Inflammatory macrophage treated with lipopolysaccharide for 1 hour (primary cell): Measurements from ENCODE around the gene SDC1.

ENCODE experiments used
- DNase-seq, 2 donors: peaks; one replicate each; pipeline ENCODE4 v3.0.0-alpha.2; 2020 to 2022

Gene SDC1

GRCh38 chr2:20168727-20169696 is 55.9 kb downstream of the SDC1 start:
- DNase-seq = no peak

DNA sequence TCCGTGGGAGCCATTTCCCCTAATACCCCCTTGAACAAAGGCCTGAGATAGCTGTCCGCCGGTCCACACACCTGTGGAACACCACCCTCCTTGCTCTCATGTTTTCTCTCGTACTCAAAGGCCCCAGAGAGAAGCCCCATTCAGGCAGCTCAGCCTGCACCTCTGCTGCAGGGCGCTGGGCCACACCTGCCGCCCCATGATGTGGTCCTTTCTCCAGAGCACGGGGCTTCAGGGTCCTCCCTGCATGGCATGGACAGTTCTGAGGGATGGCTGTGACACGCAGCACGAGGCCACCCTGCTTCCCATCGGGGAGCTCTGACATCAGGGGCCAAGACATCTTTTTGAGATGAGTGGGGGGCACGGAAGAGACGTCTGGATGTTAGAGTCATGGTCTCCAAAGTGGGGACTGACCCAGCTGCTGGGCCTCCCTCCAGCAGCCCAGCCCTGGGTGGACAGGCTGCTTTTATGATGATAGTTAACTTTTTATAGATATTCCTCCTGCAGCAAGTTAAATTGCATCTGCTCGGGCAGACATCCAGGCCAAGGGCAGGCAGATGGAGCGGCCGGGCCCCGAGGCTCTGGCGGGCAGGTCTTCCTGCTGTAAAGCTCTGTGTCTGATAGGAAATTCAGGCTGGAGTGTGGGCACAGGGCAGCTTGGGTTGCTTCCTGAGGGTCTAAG is 56.7 kb downstream of the SDC1 start:
- DNase-seq = no peak

- DNase-seq = no peak
Observed at GRCh38 chr2:20167356-20167755, 57.6 kb downstream of the SDC1 start.

DNA sequence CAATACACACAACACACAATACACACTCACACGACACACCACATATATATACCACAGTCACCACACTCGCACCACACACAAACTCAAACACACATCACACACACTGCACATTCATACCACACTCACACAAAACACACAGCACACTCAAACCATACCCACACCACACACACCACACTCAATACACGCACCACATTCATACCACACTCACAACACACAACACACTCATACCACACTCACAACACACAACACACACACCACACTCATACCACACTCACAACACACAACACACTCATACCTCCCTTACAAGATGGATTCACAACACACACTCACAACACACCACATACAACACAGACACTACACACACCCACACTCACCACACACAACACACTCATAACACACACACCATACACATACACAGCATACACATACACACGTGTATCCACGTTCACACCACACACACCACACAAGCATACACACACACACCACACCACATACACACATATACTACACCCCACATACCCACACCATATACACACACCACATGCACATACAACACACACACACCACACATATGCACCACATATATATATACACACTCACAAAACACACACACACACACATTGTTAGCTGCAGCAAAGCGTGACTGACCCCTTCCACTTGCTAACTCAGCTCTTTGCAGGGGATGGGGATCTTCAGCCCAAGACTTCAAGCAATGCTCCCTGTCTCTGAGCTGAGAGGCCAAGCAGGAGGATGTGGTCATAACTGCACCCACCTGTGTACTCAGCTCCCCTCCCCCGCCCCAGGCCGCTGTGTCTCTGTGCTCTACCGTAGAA is 59.0 kb downstream of the SDC1 start:
- DNase-seq = no peak

- no peak for DNase-seq
Observed at GRCh38 chr2:20164734-20165478, 60.0 kb downstream of the SDC1 start.

DNA sequence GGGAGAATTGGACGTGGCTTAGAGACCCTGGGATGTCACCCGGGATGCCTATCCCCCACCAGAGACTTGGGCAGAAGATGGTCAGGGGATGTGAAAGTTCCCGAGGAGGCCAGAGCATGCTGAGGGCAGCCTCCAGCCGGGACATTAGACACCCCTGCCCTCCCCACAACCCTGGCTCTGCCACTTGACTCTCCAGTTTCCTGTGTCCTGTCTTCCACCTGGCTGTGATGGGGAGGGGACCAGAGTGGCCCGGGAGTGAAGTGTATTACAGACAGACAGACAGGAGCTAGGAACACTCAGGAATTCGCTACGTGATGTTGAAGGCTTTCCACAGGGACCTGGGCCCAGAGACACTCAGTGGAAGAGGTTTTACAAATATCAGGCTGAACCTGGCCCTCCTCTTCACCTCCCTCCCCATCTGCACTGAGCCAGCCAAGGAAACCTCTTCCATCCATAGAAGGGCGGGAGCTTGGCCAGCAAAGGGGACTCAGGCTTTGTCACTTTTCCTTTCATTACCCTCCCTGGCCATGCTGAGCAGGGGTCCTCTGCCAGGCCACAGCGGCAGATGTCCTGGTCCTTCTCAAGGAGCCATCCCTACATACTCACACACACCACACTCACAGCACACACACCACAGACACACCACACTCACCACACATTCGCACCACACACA is 60.7 kb downstream of the SDC1 start:
- no peak for DNase-seq

DNA sequence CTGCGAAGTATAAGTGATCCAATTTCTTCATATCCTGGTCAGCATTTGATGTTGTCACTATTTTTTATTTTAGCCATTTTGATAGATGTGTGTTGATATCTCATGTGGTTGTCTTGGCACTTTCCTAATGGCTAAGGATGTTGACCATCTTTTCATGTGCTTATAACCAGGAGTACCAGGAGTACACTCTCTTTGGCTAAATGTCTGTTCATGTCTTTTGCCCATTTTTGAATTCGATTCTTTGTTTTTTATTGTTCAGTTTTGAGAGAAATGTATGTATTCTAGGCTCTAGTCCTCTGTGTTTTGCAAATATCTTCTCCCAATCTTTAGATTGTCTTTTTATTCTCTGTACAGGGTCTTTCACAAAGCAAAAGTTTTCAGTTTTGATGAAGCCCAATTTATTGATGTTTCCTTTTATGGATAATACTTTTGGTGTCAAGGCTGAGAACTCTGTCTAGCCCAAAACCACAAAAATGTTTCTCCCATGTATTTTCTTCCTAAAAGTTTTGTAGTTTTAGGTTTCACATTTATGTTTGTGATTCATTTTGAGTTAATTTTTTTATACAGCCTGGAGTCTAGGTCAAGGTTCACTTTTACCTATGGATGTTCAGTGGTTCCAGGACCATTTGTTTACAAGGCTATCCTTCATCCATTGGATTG is 65.4 kb downstream of the SDC1 start:
- no peak for DNase-seq

- DNase-seq = no peak
Observed at GRCh38 chr2:20157193-20157891, 67.6 kb downstream of the SDC1 start.

- DNase-seq = no peak
Observed at GRCh38 chr2:20156836-20157192, 68.1 kb downstream of the SDC1 start.

DNA sequence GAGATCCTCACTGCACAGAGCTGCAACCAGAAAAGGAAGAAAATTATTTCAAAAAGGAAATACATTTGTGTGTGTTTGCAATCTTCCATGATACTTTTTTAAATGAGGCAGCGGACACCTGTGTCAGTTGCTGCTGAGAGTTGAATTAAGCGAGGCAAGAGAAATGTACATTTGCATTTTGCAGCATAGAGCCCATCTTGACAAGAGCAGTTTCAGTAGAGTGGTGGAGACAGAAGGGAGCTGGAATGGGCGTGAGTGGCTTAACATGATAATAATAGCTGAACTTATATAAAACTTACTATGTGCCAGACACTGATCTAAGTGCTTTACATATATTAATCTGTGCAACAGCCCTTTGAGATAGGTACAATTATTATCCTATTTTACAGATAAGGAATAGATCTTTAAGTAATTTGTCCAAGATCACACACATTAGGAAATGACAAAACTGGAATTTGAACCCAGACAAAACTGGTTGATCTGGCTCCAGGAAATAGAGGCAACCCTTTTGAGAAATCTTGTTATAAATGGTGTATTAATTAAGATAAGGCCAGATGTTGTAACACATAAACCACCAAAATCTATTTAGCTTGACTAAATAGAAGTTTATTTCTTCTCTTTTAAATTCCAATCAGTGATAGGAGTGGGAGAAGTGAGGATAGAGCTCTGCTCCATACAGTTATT is 68.7 kb downstream of the SDC1 start:
- no peak for DNase-seq

DNA sequence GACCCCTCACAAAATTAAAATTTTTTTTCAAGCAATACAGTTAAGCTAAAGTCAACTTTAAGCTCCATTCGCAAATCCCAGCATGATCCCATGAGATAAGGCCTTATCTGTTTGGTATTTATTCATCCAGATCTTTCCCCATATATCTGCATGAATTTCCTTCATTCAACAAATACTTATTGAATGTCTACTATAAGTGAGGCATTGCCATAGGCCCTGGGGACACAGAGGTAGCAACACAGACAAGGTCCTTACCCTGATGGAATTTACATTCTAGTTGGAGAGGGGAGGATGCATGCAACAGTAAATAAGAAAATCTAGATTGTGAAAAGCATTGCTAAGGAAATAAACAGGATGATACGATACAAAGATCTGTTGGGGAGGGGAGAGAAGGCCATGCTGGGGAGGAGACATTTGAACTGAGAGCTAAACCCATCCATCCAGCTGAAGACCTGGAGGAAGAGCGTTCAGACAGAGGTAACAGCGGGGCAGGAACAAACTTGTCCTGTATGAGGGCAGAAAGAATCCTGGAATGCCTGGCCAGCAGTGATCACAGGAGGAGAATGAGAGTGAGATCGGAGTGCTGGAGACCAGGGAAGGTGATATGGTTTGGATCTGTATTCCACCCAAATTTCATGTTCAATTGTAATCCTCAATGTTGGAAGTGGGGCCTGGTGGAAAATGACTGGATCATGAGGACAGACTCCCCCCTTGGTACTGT is 71.6 kb downstream of the SDC1 start:
- DNase-seq = no peak

DNA sequence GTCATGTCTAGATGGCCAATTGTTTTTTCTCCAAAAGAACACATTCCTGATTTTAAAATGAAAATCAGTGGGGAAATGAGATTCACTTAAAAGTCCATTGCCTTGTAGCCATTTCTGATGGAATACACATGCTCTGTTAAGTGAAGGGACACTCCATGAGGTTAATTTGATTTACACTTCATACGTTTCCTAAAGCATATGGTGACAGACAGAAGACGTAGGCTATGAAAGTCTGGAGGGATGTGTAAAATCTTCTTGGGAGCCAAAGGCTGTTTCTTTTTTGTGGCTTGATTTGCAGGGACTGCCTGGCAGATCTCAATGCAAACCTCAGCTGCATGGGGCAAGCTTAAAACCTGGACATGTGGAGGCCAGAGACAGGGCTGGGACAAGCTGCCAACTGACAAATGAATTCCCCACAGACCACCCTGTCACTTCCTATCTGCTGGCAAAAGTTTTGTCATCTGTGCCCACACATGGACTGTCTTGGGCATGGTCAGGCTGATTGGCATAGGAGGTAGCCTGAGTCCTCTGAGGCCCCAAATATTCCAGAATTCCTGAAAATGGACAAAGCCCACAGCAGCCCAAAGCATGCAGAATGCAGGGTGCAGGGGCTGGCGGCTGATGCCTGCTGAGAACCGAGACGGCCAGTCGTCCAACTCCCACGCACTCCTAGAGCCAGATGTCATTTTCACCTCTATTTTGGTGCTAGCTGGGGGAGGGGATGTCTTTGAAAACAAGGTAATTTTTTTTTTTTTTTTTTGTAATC is 73.9 kb downstream of the SDC1 start:
- DNase-seq = no peak
